GM23338 (cell line): ENCODE results near the gene SMIM41. TPM values are rescaled to one million over a fixed set of nuclear protein-coding genes. Genes with fewer than 3 reads are reported as not detected.

ENCODE experiments used
- ATAC-seq: fragments of 200-7000 bp; cut with Tn5 transposase; 3 replicates; pipeline ENCODE4 v1.9.1; 2020
- DNase-seq: peaks from one replicate; pipeline ENCODE4 v3.0.0-alpha.2; 2015; ENCODE audit warnings: low spot score
- H2AFZ ChIP-seq: fragments of 200-600 bp; sonication (generic); 2 replicates; pipeline ENCODE4 v1.8.0; 2016; ENCODE audit warnings: antibody characterized with exemption, mild to moderate bottlenecking, moderate library complexity
- H3F3A ChIP-seq: fragments of 200-600 bp; sonication (generic); replicated peaks from 2 replicates; pipeline ENCODE4 v1.8.0; 2017; ENCODE audit warnings: antibody characterized with exemption, mixed run types, low read depth
- H3K27ac ChIP-seq: fragments of 200-600 bp; sonication (generic); 2 replicates; pipeline ENCODE4 v1.6.1; 2016; ENCODE audit warnings: low read depth
- H3K27me3 ChIP-seq: fragments of 200-600 bp; sonication (generic); 2 replicates; pipeline ENCODE4 v1.8.0; 2016; ENCODE audit warnings: mild to moderate bottlenecking, mixed run types, moderate library complexity; ENCODE audit not compliant: insufficient read depth
- H3K36me3 ChIP-seq: fragments of 200-600 bp; sonication (generic); 2 replicates; pipeline ENCODE4 v1.8.0; 2016; ENCODE audit warnings: mild to moderate bottlenecking; ENCODE audit not compliant: insufficient read depth
- H3K4me1 ChIP-seq: fragments of 200-600 bp; sonication (generic); 2 replicates; pipeline ENCODE4 v1.8.0; 2016; ENCODE audit warnings: mild to moderate bottlenecking, moderate library complexity; ENCODE audit not compliant: insufficient read depth
- H3K4me2 ChIP-seq: fragments of 200-600 bp; sonication (generic); 2 replicates; pipeline ENCODE4 v1.7.1; 2017; ENCODE audit warnings: mixed run types
- H3K4me3 ChIP-seq: fragments of 200-600 bp; sonication (generic); 2 replicates; pipeline ENCODE4 v1.6.1; 2016; ENCODE audit warnings: mixed run types
- H3K79me2 ChIP-seq: fragments of 200-600 bp; sonication (generic); replicated peaks from 2 replicates; pipeline ENCODE4 v1.8.0; 2017; ENCODE audit warnings: mild to moderate bottlenecking; ENCODE audit not compliant: insufficient read depth
- H3K9me2 ChIP-seq: fragments of 200-600 bp; sonication (generic); 2 replicates; pipeline ENCODE4 v1.8.0; 2017; ENCODE audit not compliant: insufficient read depth
- H4K20me1 ChIP-seq: fragments of 200-600 bp; sonication (generic); replicated peaks from 2 replicates; pipeline ENCODE4 v1.8.0; 2017; ENCODE audit warnings: mild to moderate bottlenecking; ENCODE audit not compliant: insufficient read depth
- H3K27ac Mint-ChIP-seq: 2 replicates; pipeline ENCODE4 v1.8.0; 2020; ENCODE audit warnings: inconsistent platforms, mild to moderate bottlenecking, moderate library complexity, mixed read lengths
- H3K27me3 Mint-ChIP-seq: 3 replicates; pipeline ENCODE4 v1.8.0; 2022; ENCODE audit warnings: low read depth, mild to moderate bottlenecking, moderate library complexity, mixed read lengths, inconsistent platforms; ENCODE audit not compliant: insufficient read depth, poor library complexity
- H3K36me3 Mint-ChIP-seq: 3 replicates; pipeline ENCODE4 v1.8.0; 2021; ENCODE audit warnings: low read depth, mild to moderate bottlenecking, inconsistent platforms, moderate library complexity, mixed read lengths
- H3K4me1 Mint-ChIP-seq: 3 replicates; pipeline ENCODE4 v1.8.0; 2020; ENCODE audit warnings: mild to moderate bottlenecking, inconsistent platforms, mixed read lengths
- H3K4me3 Mint-ChIP-seq: 3 replicates; pipeline ENCODE4 v1.8.0; 2021; ENCODE audit warnings: moderate library complexity, mild to moderate bottlenecking, inconsistent platforms, mixed read lengths
- H3K9me3 Mint-ChIP-seq: 3 replicates; pipeline ENCODE4 v1.8.0; 2020; ENCODE audit warnings: moderate library complexity, mild to moderate bottlenecking, inconsistent platforms, mixed read lengths
- CREB1 ChIP-seq: fragments of 250-450 bp; sonication (Bioruptor Pico); IDR thresholded peaks from 2 replicates; pipeline ENCODE4 v1.5.0; 2020; ENCODE audit warnings: low read depth, mild to moderate bottlenecking, moderate library complexity
- ETS1 ChIP-seq: IDR thresholded peaks from 2 replicates; pipeline ENCODE4 v1.6.1; 2016; ENCODE audit warnings: antibody characterized with exemption
- EZH2phosphoT487 ChIP-seq: fragments of 200-600 bp; sonication (generic); IDR thresholded peaks from one replicate; pipeline ENCODE4 v1.8.1; 2018; ENCODE audit warnings: antibody characterized with exemption; ENCODE audit not compliant: unreplicated experiment
- STAT1 ChIP-seq: IDR thresholded peaks from one replicate; pipeline ENCODE4 v1.6.1; 2016; ENCODE audit warnings: antibody characterized with exemption; ENCODE audit not compliant: unreplicated experiment
- ZNF462 ChIP-seq: fragments of 250-450 bp; sonication (Bioruptor Pico); IDR thresholded peaks from 2 replicates; pipeline ENCODE4 v1.5.0; 2020; ENCODE audit warnings: mild to moderate bottlenecking, moderate library complexity
- polyA plus RNA-seq: library from polyadenylated mRNA; unstranded; fragments of >200 nt; fragmentation: Nextera tagmentation; extraction: Ambion mirVana; gene quantifications from 2 replicates; pipeline ENCODE4 v1.2.1, GENCODE V29; 2016
- total RNA-seq: library from RNA; depleted of rRNA; stranded (reverse); fragments of >200 nt; shearing (Covaris generic); gene quantifications from 2 replicates; pipeline ENCODE4 v1.2.3, GENCODE V29; 2014

The SMIM41 gene
- total and polyA plus RNA-seq, 2 experiments from 2014 or later: 0.66 TPM

GRCh38 chr12:52146822-52147366 lies 67.4 kb downstream of the SMIM41 start:
- Mint-ChIP-seq H3K27me3 (peaks cover 6% of the 10 kb centered on the region), H3K36me3 (no peaks in the 10 kb centered on the region), H3K9me3 (no peaks in the 10 kb centered on the region; the same call in 2 of the 3 replicates), H3K4me3 (no peak overlapping the region), H3K4me1 (peaks cover 33% of the 10 kb centered on the region), H3K27ac (no peak overlapping the region)
- no peak overlapping the region for H3K4me3 ChIP-seq
- no peak overlapping the region for H2AFZ ChIP-seq
- TF ChIP-seq EZH2phosphoT487: no peak
- TF ChIP-seq CREB1: no peak
- no peak for TF ChIP-seq ZNF462
- no peak for TF ChIP-seq STAT1
- no peak for TF ChIP-seq ETS1
- no peaks in the 10 kb centered on the region for H3K9me2 ChIP-seq
- no peaks in the 10 kb centered on the region for H3K36me3 ChIP-seq
- no peaks in the 10 kb centered on the region for H3K27me3 ChIP-seq
- peaks cover 4% of the 10 kb centered on the region; the same call in 1 of the 2 replicates for H3K4me1 ChIP-seq
- H3K27ac ChIP-seq: no peak overlapping the region
- no peak overlapping the region for H3K4me2 ChIP-seq
- H4K20me1 ChIP-seq: no peaks in the 10 kb centered on the region
- no peak for DNase-seq
- H3F3A ChIP-seq: no peaks in the 10 kb centered on the region
- no peaks in the 10 kb centered on the region for H3K79me2 ChIP-seq
- no peak for ATAC-seq
